Cardiac septum (tissue), 1 donor: Measurements from ENCODE around the gene SCARF2. TPM values are rescaled to one million over a fixed set of nuclear protein-coding genes. Genes with fewer than 3 reads are reported as not detected.

ENCODE experiments used
- DNase-seq: peaks from one replicate; pipeline ENCODE4 v3.0.0-alpha.2; 2020; ENCODE audit warnings: low spot score
- intact Hi-C: fragments of 100-400 bp; cut with DNase I; formaldehyde crosslinking; loops from one replicate; pipeline ENCODE4 v1.14.0; 2022
- total RNA-seq: library from RNA; stranded (reverse); fragmentation: NEBNext Ultra II Directional; extraction: Animal tissue kit (Norgen Biotek cat#: 25700); gene quantifications from one replicate; pipeline ENCODE4 v1.2.1, GENCODE V29; 2021
- donor health status: DM: no; HTN: no; CAD: no.

SCARF2 gene
- total RNA-seq, 1 donor from 2014 or later = 5.2 TPM

- no peak for DNase-seq
- intact Hi-C loops = no loop called here
Observed at GRCh38 chr22:20441631-20442484, 4.2 kb upstream of the SCARF2 start.

- intact Hi-C loops = no loop called here
- DNase-seq = peak; percentile 31
Observed at GRCh38 chr22:20440637-20441591, 3.3 kb upstream of the SCARF2 start.

- DNase-seq = no peak
- intact Hi-C loops = no loop called here
Observed at GRCh38 chr22:20439928-20440575, 2.4 kb upstream of the SCARF2 start.

GRCh38 chr22:20439556-20439927 is 1.9 kb upstream of the SCARF2 start:
- intact Hi-C loops = no loop called here
- peak; percentile 29 for DNase-seq

- intact Hi-C loops = no loop called here
Observed at GRCh38 chr22:20438678-20439492, 1.3 kb upstream of the SCARF2 start.

GRCh38 chr22:20438427-20438677 is 727 bp upstream of the SCARF2 start:
- peak; percentile 50 for DNase-seq
- intact Hi-C loops = no loop called here

More at GRCh38 chr22:20438678-20439492, 1.3 kb upstream of the SCARF2 start:
- peak; percentile 70 for DNase-seq

- intact Hi-C loops = no loop called here
Observed at GRCh38 chr22:20436768-20437612, 635 bp downstream of the SCARF2 start.

GRCh38 chr22:20436307-20436767 is 1.3 kb downstream of the SCARF2 start:
- DNase-seq = no peak
- intact Hi-C loops = no loop called here

More at GRCh38 chr22:20436768-20437612, 635 bp downstream of the SCARF2 start:
- DNase-seq = no peak

GRCh38 chr22:20435436-20436306 is 2.0 kb downstream of the SCARF2 start:
- no peak for DNase-seq
- intact Hi-C loops = no loop called here

- intact Hi-C loops = no loop called here
- no peak for DNase-seq
Observed at GRCh38 chr22:20434773-20435172, 2.9 kb downstream of the SCARF2 start.

GRCh38 chr22:20434264-20434751 is 3.3 kb downstream of the SCARF2 start:
- no peak for DNase-seq
- intact Hi-C loops = no loop called here

GRCh38 chr22:20433686-20434241 is 3.9 kb downstream of the SCARF2 start:
- DNase-seq = no peak
- intact Hi-C loops = no loop called here

GRCh38 chr22:20433191-20433590 is 4.4 kb downstream of the SCARF2 start:
- no peak for DNase-seq
- intact Hi-C loops = no loop called here

GRCh38 chr22:20432244-20432686 is 5.4 kb downstream of the SCARF2 start:
- intact Hi-C loops = no loop called here
- no peak for DNase-seq

GRCh38 chr22:20431511-20432192 is 6.0 kb downstream of the SCARF2 start:
- intact Hi-C loops = no loop called here

More at GRCh38 chr22:20431511-20432192, 6.0 kb downstream of the SCARF2 start:
- no peak for DNase-seq
